Fibroblast of mammary gland (primary cell): Measurements from ENCODE around the gene MYO7B.

Experiments
- DNase-seq: peaks from one replicate; pipeline ENCODE4 v3.0.0-alpha.2; 2010; ENCODE audit warnings: low read depth
- H3K4me3 ChIP-seq: 2 replicates; pipeline ENCODE4 v1.5.1; 2011; ENCODE audit warnings: low read depth, mild to moderate bottlenecking, low read length, moderate library complexity; ENCODE audit not compliant: control insufficient read depth
- CTCF ChIP-seq: conservative IDR thresholded peaks from 2 replicates; pipeline ENCODE4 v1.5.1; 2011; ENCODE audit warnings: low read depth, low read length, inconsistent platforms; ENCODE audit not compliant: control insufficient read depth, insufficient read depth

The MYO7B gene

GRCh38 chr2:127577208-127577475 lies 41.7 kb downstream of the MYO7B start:
- H3K4me3 ChIP-seq: no peak overlapping the region
- no peak for TF ChIP-seq CTCF
- DNase-seq: no peak

- DNase-seq: no peak
- no peak for TF ChIP-seq CTCF
- H3K4me3 ChIP-seq: no peak overlapping the region
Observed at GRCh38 chr2:127577503-127577902, 42.0 kb downstream of the MYO7B start.

- H3K4me3 ChIP-seq: no peak overlapping the region
- no peak for DNase-seq
- no peak for TF ChIP-seq CTCF
Observed at GRCh38 chr2:127577973-127578372, 42.5 kb downstream of the MYO7B start.

- DNase-seq: no peak
- H3K4me3 ChIP-seq: no peak overlapping the region
- no peak for TF ChIP-seq CTCF
Observed at GRCh38 chr2:127578411-127578810, 42.9 kb downstream of the MYO7B start.

GRCh38 chr2:127579231-127579630 lies 43.7 kb downstream of the MYO7B start:
- TF ChIP-seq CTCF: no peak
- DNase-seq: no peak
- no peak overlapping the region for H3K4me3 ChIP-seq

GRCh38 chr2:127580167-127581049 lies 44.9 kb downstream of the MYO7B start:
- DNase-seq: no peak
- H3K4me3 ChIP-seq: no peak overlapping the region
- TF ChIP-seq CTCF: no peak

- DNase-seq: no peak
- TF ChIP-seq CTCF: no peak
- no peak overlapping the region for H3K4me3 ChIP-seq
Observed at GRCh38 chr2:127581050-127581345, 45.5 kb downstream of the MYO7B start.
